Tibial nerve (tissue), 4 donors: ENCODE results near the gene PLA2G12A. TPM values are rescaled to one million over a fixed set of nuclear protein-coding genes. Genes with fewer than 3 reads are reported as not detected.

ENCODE experiments used
- DNase-seq, 2 donors: peaks; one replicate each; pipeline ENCODE4 v3.0.0-alpha.2; 2019; ENCODE audit warnings: low spot score in 2 of 2
- H3K27ac ChIP-seq, 4 donors: fragments of 200-600 bp; sonication (generic) in 3 of 4; one replicate each; pipeline ENCODE4 v1.5.1; 2017 to 2019; ENCODE audit warnings: mild to moderate bottlenecking in 1 of 4
- H3K27me3 ChIP-seq, 2 donors: fragments of 200-600 bp; sonication (generic) in 1 of 2; one replicate each; pipeline versions ENCODE4 v1.5.1 to v1.6.0; 2017 to 2019
- H3K36me3 ChIP-seq, 3 donors: fragments of 200-600 bp; sonication (generic); one replicate each; pipeline ENCODE4 v1.5.1; 2018 to 2019
- H3K4me1 ChIP-seq, 4 donors: fragments of 200-600 bp; sonication (generic) in 3 of 4; one replicate each; pipeline ENCODE4 v1.5.1; 2017 to 2019
- H3K4me3 ChIP-seq, 4 donors: fragments of 200-600 bp; sonication (generic) in 3 of 4; one replicate each; pipeline ENCODE4 v1.5.1; 2017 to 2019; ENCODE audit warnings: mild to moderate bottlenecking in 1 of 4, moderate library complexity in 1 of 4
- H3K9me3 ChIP-seq, 4 donors: fragments of 200-600 bp; sonication (generic) in 3 of 4; one replicate each; pipeline ENCODE4 v1.5.1; 2017 to 2019
- CTCF ChIP-seq, 5 experiments: fragments of 200-600 bp in 3 of 5; fragments of 450-650 bp in 2 of 5; sonication (generic) in 3 of 5; IDR thresholded peaks; one replicate each; pipeline ENCODE4 v1.5.1; 2016 to 2019; ENCODE audit warnings: antibody characterized with exemption in 5 of 5, mild to moderate bottlenecking in 3 of 5, moderate library complexity in 2 of 5
- EP300 ChIP-seq, 2 donors: sonication (generic); formaldehyde crosslinking; IDR thresholded peaks; one replicate each; pipeline ENCODE4 v1.6.1; 2017; ENCODE audit warnings: antibody characterized with exemption in 2 of 2, mild to moderate bottlenecking in 1 of 2
- POLR2A ChIP-seq, 2 donors: fragments of 450-650 bp; IDR thresholded peaks; one replicate each; pipeline ENCODE4 v1.6.1; 2017; ENCODE audit warnings: antibody characterized with exemption in 2 of 2, mild to moderate bottlenecking in 2 of 2, moderate library complexity in 2 of 2
- WGBS, 2 donors: methylation state at CpG; one replicate each; pipeline ENCODE4 v1.1.5; 2018; 5-methylcytosine and 5-hydroxymethylcytosine counted together
- total RNA-seq, 4 donors: library from RNA; depleted of rRNA; stranded (reverse); fragments of >200 nt; gene quantifications; one replicate each; pipeline ENCODE4 v1.1.0, GENCODE V29; 2016

The PLA2G12A gene
- total RNA-seq, 4 donors from 2014 or later: 17.8 to 27.0 (median 22.4) TPM

DNA sequence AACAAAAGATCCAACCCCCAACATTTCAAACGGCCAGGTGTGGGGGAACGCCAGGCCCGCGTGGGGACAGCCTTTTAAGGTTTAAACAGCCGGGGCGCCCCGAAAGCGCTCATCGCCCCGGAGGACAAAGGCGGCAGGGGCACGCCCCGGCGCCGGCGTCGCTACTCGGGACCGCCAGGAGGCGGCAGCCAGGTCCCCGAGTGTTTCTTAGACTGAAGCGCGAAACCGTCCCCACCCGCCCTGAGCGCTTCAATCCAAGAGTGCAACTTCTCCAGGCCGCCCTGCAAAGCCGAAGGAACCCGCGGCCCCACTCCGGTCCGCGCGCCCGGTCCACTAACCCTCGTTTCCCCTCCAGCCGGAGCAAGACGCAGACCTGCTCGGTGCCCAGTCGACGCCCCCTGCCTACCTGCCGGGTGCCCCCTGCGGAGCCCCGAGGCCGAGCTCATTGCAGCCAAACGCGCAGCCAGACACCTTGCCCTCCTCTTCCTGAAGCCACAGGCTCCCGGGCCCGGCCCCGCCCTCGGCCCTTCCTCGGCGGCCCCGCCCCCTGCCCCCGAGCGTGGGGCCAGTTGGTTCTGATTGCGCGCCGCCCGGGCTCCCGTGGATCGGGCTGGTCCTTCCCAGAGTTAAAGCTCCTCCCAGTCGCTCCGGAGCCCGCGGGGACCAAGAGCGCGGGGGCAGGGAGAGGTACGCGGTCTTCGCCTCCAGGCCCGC lies 26.8 kb downstream of the PLA2G12A start, which contains the start of gene CASP6:
TSS of gene CASP6 (minus strand) at position 496 of the 714 bp plus-strand sequence. CDS start at position 446, 50 bp downstream.
- peaks cover 0 to under 1% (median 0%) of the 10 kb centered on the region in 3 donors for H3K36me3 ChIP-seq
- 0 to 1% methylated on average over 51 to 56 of the region's 72 CpGs for WGBS, 2 donors
- H3K27me3 ChIP-seq: no peaks in the 10 kb centered on the region
- DNase-seq: peak; percentile 71 to 78
- H3K4me1 ChIP-seq: peaks cover 0 to 24% (median 5%) of the 10 kb centered on the region in 4 donors
- peak within 1 kb of the TSS; percentile 67 to 90 (median 82) for H3K27ac ChIP-seq
- TF ChIP-seq POLR2A (IDR thresholded peaks at IDR 0.05) (peak in 1 of 2 donors; percentile 47), EP300 (IDR thresholded peaks at IDR 0.05) (peak in 1 of 2 donors; percentile 52), CTCF (IDR thresholded peaks at IDR 0.05) (peak; percentile 58 to 81 (median 70))
- no peaks in the 10 kb centered on the region for H3K9me3 ChIP-seq
- peak within 1 kb of the TSS; percentile 62 to 70 (median 67) for H3K4me3 ChIP-seq

GRCh38 chr4:109701566-109702410 lies 28.1 kb downstream of the PLA2G12A start:
- Histone ChIP-seq H3K9me3 (no peaks in the 10 kb centered on the region), H3K4me3 (peak overlapping the region; percentile 62 to 70 (median 67)), H3K36me3 (peaks cover 0 to 13% (median 0%) of the 10 kb centered on the region in 3 donors), H3K4me1 (peaks cover 0 to 24% (median 5%) of the 10 kb centered on the region in 4 donors), H3K27me3 (no peaks in the 10 kb centered on the region), H3K27ac (peak overlapping the region in 3 of 4 donors; percentile 82 to 90 (median 83))
- TF ChIP-seq POLR2A (IDR thresholded peaks at IDR 0.05): no peak
- TF ChIP-seq EP300 (IDR thresholded peaks at IDR 0.05): no peak
- no peak for TF ChIP-seq CTCF (IDR thresholded peaks at IDR 0.05)
- no peak for DNase-seq
- 62 to 63% methylated on average over 21 of the region's 21 CpGs for WGBS, 2 donors

DNA sequence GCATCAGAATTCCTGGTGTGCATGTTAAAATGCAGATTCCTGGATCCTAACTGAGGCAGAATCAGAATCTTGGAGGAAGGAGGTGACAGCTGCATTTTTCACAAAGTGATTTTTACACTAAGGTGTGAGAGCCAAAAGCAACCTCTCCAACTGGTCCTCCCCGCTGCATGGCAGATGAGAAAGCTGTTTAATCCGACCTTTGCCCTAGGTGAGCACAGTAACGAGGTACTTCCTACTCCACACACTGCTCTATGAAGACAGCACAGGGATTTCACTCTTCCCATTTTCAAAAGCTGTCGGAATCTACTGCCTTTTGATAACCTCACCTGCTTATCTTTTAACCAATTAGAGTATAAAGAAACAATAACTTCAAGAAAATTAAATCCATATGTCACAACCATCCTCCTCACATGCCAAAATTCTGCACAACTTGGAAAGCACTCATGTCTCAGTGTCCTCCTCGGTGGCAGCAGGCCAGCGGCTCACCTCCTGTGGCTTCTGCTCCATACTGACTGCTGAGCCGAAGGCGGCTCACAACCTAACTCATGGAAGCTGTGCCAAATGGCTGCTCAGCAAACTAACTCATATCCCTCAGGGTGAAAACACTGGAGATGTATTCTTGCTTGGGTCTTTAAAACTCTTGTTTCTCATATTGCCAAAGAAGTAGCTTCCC lies 30.2 kb downstream of the PLA2G12A start:
- no peaks in the 10 kb centered on the region for H3K27me3 ChIP-seq
- WGBS, 2 donors: 82 to 87% methylated on average over 8 of the region's 8 CpGs
- no peak overlapping the region for H3K4me3 ChIP-seq
- no peak for TF ChIP-seq EP300 (IDR thresholded peaks at IDR 0.05)
- no peak for TF ChIP-seq POLR2A (IDR thresholded peaks at IDR 0.05)
- no peak for TF ChIP-seq CTCF (IDR thresholded peaks at IDR 0.05)
- no peaks in the 10 kb centered on the region for H3K9me3 ChIP-seq
- peaks cover 0 to 24% (median 5%) of the 10 kb centered on the region in 4 donors for H3K4me1 ChIP-seq
- DNase-seq: no peak
- peaks cover 0 to 33% (median 0%) of the 10 kb centered on the region in 3 donors for H3K36me3 ChIP-seq
- H3K27ac ChIP-seq: peak overlapping the region in 1 of 4 donors; percentile 17

DNA sequence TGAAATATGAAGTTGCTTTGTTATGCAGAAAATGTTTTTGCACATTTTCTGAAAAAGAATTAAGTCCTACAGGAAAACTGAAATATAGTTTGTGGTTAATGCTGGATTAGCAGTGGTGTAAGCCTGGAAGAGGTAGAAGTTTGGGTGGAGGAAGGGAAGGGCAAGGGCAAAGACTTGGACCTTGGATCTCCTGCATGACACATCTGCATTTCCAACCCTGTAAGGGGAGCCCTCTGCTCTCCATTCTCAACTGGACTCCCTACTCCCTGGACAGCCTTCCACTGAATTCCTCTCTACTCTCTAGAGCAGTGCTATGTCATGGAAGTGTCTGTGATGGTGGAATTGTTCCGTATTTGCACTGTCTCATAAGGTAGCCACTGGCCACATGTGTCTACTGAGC lies 31.2 kb downstream of the PLA2G12A start:
- H3K36me3 ChIP-seq: peaks cover 0 to 43% (median 0%) of the 10 kb centered on the region in 3 donors
- peaks cover 0 to 13% (median 5%) of the 10 kb centered on the region in 4 donors for H3K4me1 ChIP-seq
- no peak overlapping the region for H3K4me3 ChIP-seq
- no peak for DNase-seq
- H3K27ac ChIP-seq: no peak overlapping the region
- H3K27me3 ChIP-seq: no peaks in the 10 kb centered on the region
- WGBS, 2 donors: 84 to 88% methylated on average over 1 of the region's 1 CpG
- H3K9me3 ChIP-seq: no peaks in the 10 kb centered on the region
- TF ChIP-seq POLR2A (IDR thresholded peaks at IDR 0.05) (no peak), EP300 (IDR thresholded peaks at IDR 0.05) (no peak), CTCF (IDR thresholded peaks at IDR 0.05) (no peak)
